OCI-LY3 (cell line): ENCODE data around the gene YAP1.

Experiments
- H2AFZ ChIP-seq: fragments of 200-600, 300-600 bp; shearing (Covaris generic); 2 replicates; pipeline ENCODE4 v1.6.0; 2014; ENCODE audit warnings: antibody characterized with exemption, low read depth, low read length
- H3K27ac ChIP-seq: fragments of 200-600, 300-600 bp; sonication (generic); 2 replicates; pipeline ENCODE4 v1.5.1; 2014; ENCODE audit warnings: mild to moderate bottlenecking, low read length, moderate library complexity, mixed read lengths
- H3K27me3 ChIP-seq: fragments of 200-600, 300-600 bp; sonication (generic); 2 replicates; pipeline ENCODE4 v1.6.1; 2014; ENCODE audit warnings: low read depth, low read length, mixed read lengths
- H3K36me3 ChIP-seq: fragments of 200-600, 300-600 bp; sonication (generic); replicated peaks from 2 replicates; pipeline ENCODE3; 2014; ENCODE audit warnings: low read depth, low read length, mixed read lengths
- H3K4me1 ChIP-seq: fragments of 300-600, 200-600 bp; sonication (generic); 2 replicates; pipeline ENCODE4 v1.6.1; 2014; ENCODE audit warnings: low read length, mixed read lengths
- H3K4me2 ChIP-seq: fragments of 200-600, 300-600 bp; sonication (generic); 2 replicates; pipeline ENCODE4 v1.6.1; 2014; ENCODE audit warnings: low read length, mixed read lengths
- H3K4me3 ChIP-seq: fragments of 300-600, 200-600 bp; sonication (generic); 2 replicates; pipeline ENCODE4 v1.5.1; 2014; ENCODE audit warnings: antibody characterized with exemption, mild to moderate bottlenecking, low read length, moderate library complexity
- H3K79me2 ChIP-seq: fragments of 300-600, 200-600 bp; shearing (Covaris generic); 2 replicates; pipeline ENCODE4 v1.6.1; 2014; ENCODE audit warnings: mild to moderate bottlenecking, low read length, mixed read lengths
- H3K9ac ChIP-seq: fragments of 300-600, 200-600 bp; shearing (Covaris generic); 2 replicates; pipeline ENCODE4 v1.6.0; 2014; ENCODE audit warnings: mild to moderate bottlenecking, low read length, moderate library complexity
- H3K9me3 ChIP-seq: fragments of 200-600, 300-600 bp; shearing (Covaris generic); 2 replicates; pipeline ENCODE4 v1.6.1; 2014; ENCODE audit warnings: low read length, mixed read lengths; ENCODE audit not compliant: insufficient read depth
- H4K20me1 ChIP-seq: fragments of 200-600, 300-600 bp; sonication (generic); 2 replicates; pipeline ENCODE4 v1.6.1; 2016; ENCODE audit warnings: low read length, mixed read lengths; ENCODE audit not compliant: insufficient read depth
- EZH2phosphoT487 ChIP-seq: fragments of 200-600 bp; shearing (Covaris generic); IDR thresholded peaks from 2 replicates; pipeline ENCODE4 v1.6.1; 2018; ENCODE audit warnings: antibody characterized with exemption, mixed run types, low read depth
- TF ChIP-seq, protein P1 (sequence below): fragments of 200-600, 300-600 bp; sonication (generic); IDR thresholded peaks from 2 replicates; pipeline ENCODE4 v1.5.1; 2014; ENCODE audit warnings: antibody characterized with exemption, low read length, low read depth

YAP1 gene

DNA sequence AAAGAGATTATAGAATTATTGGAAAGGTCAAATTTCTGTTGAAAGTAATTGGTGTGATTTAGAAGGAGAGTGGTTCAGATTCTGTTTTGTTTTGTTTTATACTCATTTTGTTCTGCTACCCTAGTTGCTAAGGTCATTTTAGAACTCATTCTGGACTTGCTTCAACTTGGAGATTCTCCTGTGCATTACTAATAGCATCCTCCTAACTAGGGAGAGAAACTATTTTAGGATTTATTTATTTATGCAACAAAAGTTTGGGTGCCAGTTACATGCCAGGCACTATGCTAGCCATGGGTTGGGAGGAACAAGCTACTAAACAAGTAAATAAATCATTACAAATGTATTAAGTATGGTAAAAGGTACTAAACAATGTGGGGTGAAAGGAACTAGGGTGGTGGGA lies 84.0 kb downstream of the YAP1 start:
- Histone ChIP-seq H3K4me3 (no peak overlapping the region), H3K9ac (no peak overlapping the region)

DNA sequence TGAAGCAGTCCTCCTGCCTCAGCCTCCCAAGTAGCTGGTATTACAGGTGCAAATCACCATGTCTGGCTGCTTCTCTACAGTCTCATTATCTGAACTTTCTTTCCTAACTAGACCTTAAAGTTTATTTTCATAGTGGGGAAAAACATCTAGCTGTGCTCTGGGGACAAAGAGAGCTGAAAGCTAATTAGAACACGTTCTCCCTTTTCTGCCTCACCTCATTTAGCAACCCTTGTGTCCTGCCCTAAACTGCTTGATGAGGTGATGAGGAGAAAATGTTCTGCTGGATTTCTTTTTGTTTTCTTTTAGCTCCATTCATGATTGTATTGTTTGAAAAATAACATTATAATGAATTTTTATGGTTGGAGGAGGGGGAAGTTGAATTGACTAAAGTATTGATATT lies 84.7 kb downstream of the YAP1 start:
- H3K9me3 ChIP-seq = no peaks in the 10 kb centered on the region
- no peaks in the 10 kb centered on the region for H3K4me1 ChIP-seq
- no peak overlapping the region for H3K4me2 ChIP-seq
- H4K20me1 ChIP-seq = no peaks in the 10 kb centered on the region
- H2AFZ ChIP-seq = no peak overlapping the region
- no peak overlapping the region for H3K9ac ChIP-seq
- H3K27ac ChIP-seq = no peak overlapping the region
- no peak overlapping the region for H3K4me3 ChIP-seq
- H3K36me3 ChIP-seq = no peaks in the 10 kb centered on the region
- H3K27me3 ChIP-seq = no peaks in the 10 kb centered on the region
- TF ChIP-seq, protein P1, sequence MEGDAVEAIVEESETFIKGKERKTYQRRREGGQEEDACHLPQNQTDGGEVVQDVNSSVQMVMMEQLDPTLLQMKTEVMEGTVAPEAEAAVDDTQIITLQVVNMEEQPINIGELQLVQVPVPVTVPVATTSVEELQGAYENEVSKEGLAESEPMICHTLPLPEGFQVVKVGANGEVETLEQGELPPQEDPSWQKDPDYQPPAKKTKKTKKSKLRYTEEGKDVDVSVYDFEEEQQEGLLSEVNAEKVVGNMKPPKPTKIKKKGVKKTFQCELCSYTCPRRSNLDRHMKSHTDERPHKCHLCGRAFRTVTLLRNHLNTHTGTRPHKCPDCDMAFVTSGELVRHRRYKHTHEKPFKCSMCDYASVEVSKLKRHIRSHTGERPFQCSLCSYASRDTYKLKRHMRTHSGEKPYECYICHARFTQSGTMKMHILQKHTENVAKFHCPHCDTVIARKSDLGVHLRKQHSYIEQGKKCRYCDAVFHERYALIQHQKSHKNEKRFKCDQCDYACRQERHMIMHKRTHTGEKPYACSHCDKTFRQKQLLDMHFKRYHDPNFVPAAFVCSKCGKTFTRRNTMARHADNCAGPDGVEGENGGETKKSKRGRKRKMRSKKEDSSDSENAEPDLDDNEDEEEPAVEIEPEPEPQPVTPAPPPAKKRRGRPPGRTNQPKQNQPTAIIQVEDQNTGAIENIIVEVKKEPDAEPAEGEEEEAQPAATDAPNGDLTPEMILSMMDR = no peak
- no peak for TF ChIP-seq EZH2phosphoT487
- H3K79me2 ChIP-seq = no peaks in the 10 kb centered on the region

More for the DNA sequence above, 84.0 kb downstream of the YAP1 start:
- Histone ChIP-seq H2AFZ (no peak overlapping the region), H3K36me3 (no peaks in the 10 kb centered on the region), H3K27me3 (no peaks in the 10 kb centered on the region), H3K27ac (no peak overlapping the region), H4K20me1 (no peaks in the 10 kb centered on the region), H3K79me2 (no peaks in the 10 kb centered on the region), H3K9me3 (no peaks in the 10 kb centered on the region), H3K4me1 (no peaks in the 10 kb centered on the region), H3K4me2 (no peak overlapping the region)
- no peak for TF ChIP-seq EZH2phosphoT487
- TF ChIP-seq, protein P1 = no peak

DNA sequence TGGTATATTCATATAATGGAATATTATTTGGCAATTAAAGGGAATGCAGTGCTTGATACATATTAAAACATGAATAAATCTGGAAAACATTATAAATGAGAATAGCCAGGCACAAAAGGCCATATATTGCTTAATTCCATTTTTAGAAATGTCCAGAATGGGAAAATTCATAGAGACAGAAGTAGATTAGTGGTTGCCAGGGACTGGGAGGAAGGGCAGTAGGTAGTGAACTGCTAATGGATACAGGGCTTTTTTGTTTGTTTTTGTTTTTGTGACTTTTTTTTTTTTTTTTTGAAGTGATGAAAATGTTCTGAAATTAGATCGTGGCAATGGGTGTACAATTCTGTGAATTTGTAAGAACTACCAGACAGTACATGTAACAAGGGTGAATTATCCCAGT lies 86.1 kb downstream of the YAP1 start:
- H2AFZ ChIP-seq = no peak overlapping the region
- H3K9me3 ChIP-seq = no peaks in the 10 kb centered on the region
- H3K36me3 ChIP-seq = no peaks in the 10 kb centered on the region
- H3K4me2 ChIP-seq = no peak overlapping the region
- H3K79me2 ChIP-seq = no peaks in the 10 kb centered on the region
- H3K27ac ChIP-seq = no peak overlapping the region
- no peaks in the 10 kb centered on the region for H3K4me1 ChIP-seq
- H3K9ac ChIP-seq = no peak overlapping the region
- no peak overlapping the region for H3K4me3 ChIP-seq
- no peaks in the 10 kb centered on the region for H4K20me1 ChIP-seq
- no peaks in the 10 kb centered on the region for H3K27me3 ChIP-seq
- TF ChIP-seq, protein P1 = no peak
- TF ChIP-seq EZH2phosphoT487 = no peak

DNA sequence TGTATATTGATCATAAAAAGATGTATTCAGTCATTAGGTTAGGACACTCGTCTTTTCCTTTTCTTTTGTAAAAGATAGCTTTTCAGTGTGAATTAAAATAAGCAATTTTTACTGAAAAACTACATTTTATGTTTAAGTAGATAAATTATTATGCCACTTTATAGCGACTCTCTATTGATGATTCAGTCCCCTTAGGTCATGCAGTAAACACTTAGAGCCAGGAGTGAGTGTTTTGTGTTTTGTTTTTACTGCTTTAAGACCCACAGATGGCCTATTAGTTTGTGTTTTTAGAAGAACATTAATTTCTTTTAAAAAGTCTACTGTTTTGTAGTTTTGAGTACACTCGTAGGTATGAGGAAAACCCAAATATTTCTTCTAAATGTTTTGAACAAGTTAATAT lies 86.6 kb downstream of the YAP1 start:
- Histone ChIP-seq H3K27ac (no peak overlapping the region), H2AFZ (no peak overlapping the region), H3K79me2 (no peaks in the 10 kb centered on the region), H3K4me1 (no peaks in the 10 kb centered on the region), H3K9ac (no peak overlapping the region), H3K9me3 (no peaks in the 10 kb centered on the region), H4K20me1 (no peaks in the 10 kb centered on the region), H3K27me3 (no peaks in the 10 kb centered on the region), H3K4me2 (no peak overlapping the region), H3K36me3 (no peaks in the 10 kb centered on the region), H3K4me3 (no peak overlapping the region)
- TF ChIP-seq EZH2phosphoT487 = no peak

DNA sequence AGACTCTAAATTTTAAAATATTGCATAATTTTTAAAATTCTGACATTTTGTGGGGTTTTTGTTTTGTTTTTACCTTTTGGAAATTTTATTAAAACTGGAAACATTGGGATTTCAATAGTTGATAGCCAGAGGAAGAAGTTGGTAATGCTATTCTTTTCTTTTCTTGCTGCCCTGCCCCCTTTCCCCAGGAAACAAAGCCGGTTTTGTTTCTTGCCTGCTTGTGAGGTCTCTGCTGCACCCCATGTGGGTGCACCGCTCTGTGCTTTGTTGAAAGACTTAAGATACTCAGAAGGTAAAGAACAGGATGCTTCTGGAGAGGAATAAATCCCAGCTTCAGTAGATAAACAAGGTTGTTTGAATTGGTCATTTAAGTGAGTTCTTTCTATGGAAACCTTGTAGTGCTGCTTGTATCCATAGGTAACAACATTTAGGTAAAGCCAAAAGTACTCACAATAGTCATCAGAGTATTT lies 87.5 kb downstream of the YAP1 start:
- Histone ChIP-seq H3K4me1 (no peaks in the 10 kb centered on the region), H3K27ac (no peak overlapping the region), H3K79me2 (no peaks in the 10 kb centered on the region), H3K36me3 (no peaks in the 10 kb centered on the region), H3K4me2 (no peak overlapping the region), H3K4me3 (no peak overlapping the region), H2AFZ (no peak overlapping the region), H3K9ac (no peak overlapping the region), H3K9me3 (no peaks in the 10 kb centered on the region), H4K20me1 (no peaks in the 10 kb centered on the region), H3K27me3 (no peaks in the 10 kb centered on the region)
- TF ChIP-seq, protein P1 = no peak
- TF ChIP-seq EZH2phosphoT487 = no peak
